Breast epithelium (tissue), 3 donors: ENCODE data around the gene PTGR3.

Experiments used
- POLR2A ChIP-seq: fragments of 450-650 bp; IDR thresholded peaks from one replicate; pipeline ENCODE4 v1.6.1; 2016; ENCODE audit warnings: antibody characterized with exemption, mild to moderate bottlenecking, moderate library complexity
- POLR2AphosphoS5 ChIP-seq, 3 donors: sonication (generic); formaldehyde crosslinking; IDR thresholded peaks; one replicate each; pipeline ENCODE4 v1.6.1; 2017; ENCODE audit warnings: antibody characterized with exemption in 3 of 3
- TF ChIP-seq, protein P1 (sequence below), 3 donors: fragments of 450-650 bp; IDR thresholded peaks; one replicate each; pipeline ENCODE4 v1.5.1; 2016 to 2017; ENCODE audit warnings: antibody characterized with exemption in 3 of 3, mild to moderate bottlenecking in 3 of 3, moderate library complexity in 3 of 3

DNA sequence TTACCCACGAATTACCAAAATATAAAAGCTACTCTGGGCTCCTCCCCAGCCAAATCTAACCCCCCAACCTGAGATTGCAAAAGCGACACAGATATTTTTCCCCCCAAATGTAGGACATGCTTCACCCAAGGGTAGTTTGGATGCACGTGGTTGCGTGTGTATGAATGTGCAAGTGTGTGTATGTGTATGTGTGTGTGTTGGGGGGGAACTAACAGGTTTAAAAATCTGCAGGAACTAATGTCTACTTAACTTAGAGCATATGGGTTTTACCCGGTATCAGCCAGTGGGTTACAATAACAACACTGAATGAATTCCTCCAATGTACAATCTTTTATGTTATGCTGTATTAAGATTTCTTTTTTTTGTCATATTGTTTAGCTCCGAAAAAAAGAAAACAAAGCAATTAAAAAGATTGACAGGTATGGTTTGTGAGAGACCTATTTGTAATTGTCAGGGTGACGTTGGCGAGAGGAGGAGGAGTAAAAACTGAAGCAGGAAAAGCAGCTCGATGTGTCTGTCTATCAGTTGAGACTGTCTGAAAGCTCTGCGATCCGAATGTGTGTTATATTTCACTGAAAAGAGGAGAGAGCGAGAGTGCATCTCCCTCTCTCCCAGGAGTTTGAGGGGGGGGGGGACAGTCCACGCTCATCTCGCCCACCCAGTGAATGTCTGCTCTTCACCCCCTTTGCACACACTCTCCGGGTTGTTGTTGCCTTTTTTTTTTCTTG lies 1.5 kb upstream of the PTGR3 start, which contains the start of gene TSHZ1:
- TF ChIP-seq POLR2A = peak; percentile 59
- TF ChIP-seq, protein P1, sequence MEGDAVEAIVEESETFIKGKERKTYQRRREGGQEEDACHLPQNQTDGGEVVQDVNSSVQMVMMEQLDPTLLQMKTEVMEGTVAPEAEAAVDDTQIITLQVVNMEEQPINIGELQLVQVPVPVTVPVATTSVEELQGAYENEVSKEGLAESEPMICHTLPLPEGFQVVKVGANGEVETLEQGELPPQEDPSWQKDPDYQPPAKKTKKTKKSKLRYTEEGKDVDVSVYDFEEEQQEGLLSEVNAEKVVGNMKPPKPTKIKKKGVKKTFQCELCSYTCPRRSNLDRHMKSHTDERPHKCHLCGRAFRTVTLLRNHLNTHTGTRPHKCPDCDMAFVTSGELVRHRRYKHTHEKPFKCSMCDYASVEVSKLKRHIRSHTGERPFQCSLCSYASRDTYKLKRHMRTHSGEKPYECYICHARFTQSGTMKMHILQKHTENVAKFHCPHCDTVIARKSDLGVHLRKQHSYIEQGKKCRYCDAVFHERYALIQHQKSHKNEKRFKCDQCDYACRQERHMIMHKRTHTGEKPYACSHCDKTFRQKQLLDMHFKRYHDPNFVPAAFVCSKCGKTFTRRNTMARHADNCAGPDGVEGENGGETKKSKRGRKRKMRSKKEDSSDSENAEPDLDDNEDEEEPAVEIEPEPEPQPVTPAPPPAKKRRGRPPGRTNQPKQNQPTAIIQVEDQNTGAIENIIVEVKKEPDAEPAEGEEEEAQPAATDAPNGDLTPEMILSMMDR (IDR thresholded peaks at IDR 0.05) = no peak
- no peak for TF ChIP-seq POLR2AphosphoS5 (IDR thresholded peaks at IDR 0.05)
